Central memory CD8-positive, alpha-beta T cell (primary cell): ENCODE data around the gene ARHGAP15.

Experiments
- ATAC-seq: fragments of 150-1000 bp; cut with Tn5 transposase; replicated peaks from 2 replicates; pipeline ENCODE4 v1.10.0; 2022; ENCODE audit warnings: mild to moderate bottlenecking, moderate FRiP score, moderate number of reproducible peaks; ENCODE audit not compliant: poor library complexity, severe bottlenecking; ENCODE audit errors: extremely low read depth
- DNase-seq, 2 donors: peaks; one replicate each; pipeline ENCODE4 v3.0.0; 2021; ENCODE audit warnings: low spot score in 2 of 2
- H3K27ac Mint-ChIP-seq: one replicate; pipeline ENCODE4 v1.8.0; 2022; ENCODE audit warnings: low read depth, mild to moderate bottlenecking, moderate library complexity, mixed read lengths
- H3K27me3 Mint-ChIP-seq: one replicate; pipeline ENCODE4 v1.8.0; 2022; ENCODE audit warnings: mixed read lengths
- H3K36me3 Mint-ChIP-seq: one replicate; pipeline ENCODE4 v1.8.0; 2022; ENCODE audit warnings: mild to moderate bottlenecking, moderate library complexity, mixed read lengths; ENCODE audit not compliant: insufficient read depth
- H3K4me1 Mint-ChIP-seq: one replicate; pipeline ENCODE4 v1.8.0; 2022; ENCODE audit warnings: mixed read lengths
- H3K4me3 Mint-ChIP-seq: one replicate; pipeline ENCODE4 v1.8.0; 2022; ENCODE audit warnings: mild to moderate bottlenecking, moderate library complexity, mixed read lengths
- H3K9me3 Mint-ChIP-seq: one replicate; pipeline ENCODE4 v1.8.0; 2022; ENCODE audit warnings: mixed read lengths

ARHGAP15 gene

DNA sequence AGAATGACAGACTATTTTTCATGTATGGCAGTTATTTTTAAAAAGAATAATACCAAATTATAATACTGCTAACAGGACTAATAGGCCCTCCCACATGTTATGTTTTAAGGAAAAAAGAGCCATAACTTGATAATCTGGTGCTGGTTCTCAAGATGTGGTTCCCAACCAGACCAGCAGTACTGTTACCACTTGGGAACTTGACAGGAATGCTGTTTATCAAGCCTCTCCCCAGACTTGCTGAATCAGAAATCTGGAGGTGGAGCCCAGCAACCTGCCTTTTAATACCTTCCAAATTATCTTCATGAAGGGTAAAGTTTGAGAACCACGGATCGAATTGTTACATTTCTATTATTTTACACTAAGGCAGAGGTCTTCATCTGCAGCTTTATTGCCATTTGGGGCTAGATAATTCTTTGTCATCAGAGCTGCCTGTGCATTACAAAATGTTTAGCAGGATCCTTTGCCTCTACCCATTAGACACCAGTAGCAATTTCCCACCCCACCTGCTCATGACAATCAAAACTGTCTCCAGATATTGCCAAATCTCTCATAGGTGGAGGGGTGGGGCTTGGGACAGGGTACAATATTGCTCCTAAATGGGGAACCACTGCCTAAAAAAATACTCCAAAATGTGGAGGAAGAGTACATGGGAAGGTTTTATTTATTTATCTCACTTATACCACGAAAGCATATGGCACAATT lies 629.6 kb downstream of the ARHGAP15 start:
- no peak for ATAC-seq
- Mint-ChIP-seq H3K27me3 (no peaks in the 10 kb centered on the region), H3K4me3 (no peak overlapping the region), H3K4me1 (peaks cover 6% of the 10 kb centered on the region), H3K36me3 (peaks cover 8% of the 10 kb centered on the region), H3K9me3 (no peaks in the 10 kb centered on the region), H3K27ac (no peak overlapping the region)
- no peak for DNase-seq

DNA sequence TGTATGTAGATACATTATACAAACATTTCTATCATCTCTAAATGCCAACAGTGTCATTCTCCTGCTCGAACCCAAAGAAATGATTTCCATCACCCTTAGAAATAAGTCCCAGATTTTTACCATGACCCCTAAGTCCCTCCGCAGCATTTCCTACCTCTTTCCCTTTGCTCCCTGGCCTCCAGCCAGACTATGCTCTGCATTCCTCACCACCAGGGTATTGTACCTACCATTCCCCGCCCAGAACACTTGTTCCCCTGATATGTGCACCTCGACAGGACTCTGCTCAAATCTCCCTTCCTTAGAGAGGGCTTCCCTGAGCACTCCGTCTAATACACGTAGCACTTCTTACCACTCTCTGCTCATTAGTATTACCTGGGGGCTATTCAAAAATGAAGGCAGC lies 630.2 kb downstream of the ARHGAP15 start:
- Mint-ChIP-seq H3K27me3 (no peaks in the 10 kb centered on the region), H3K9me3 (no peaks in the 10 kb centered on the region), H3K4me1 (peaks cover 6% of the 10 kb centered on the region), H3K36me3 (peaks cover 8% of the 10 kb centered on the region), H3K4me3 (no peak overlapping the region), H3K27ac (peak overlapping the region; percentile 7)
- ATAC-seq, result no peak
- DNase-seq, result no peak

DNA sequence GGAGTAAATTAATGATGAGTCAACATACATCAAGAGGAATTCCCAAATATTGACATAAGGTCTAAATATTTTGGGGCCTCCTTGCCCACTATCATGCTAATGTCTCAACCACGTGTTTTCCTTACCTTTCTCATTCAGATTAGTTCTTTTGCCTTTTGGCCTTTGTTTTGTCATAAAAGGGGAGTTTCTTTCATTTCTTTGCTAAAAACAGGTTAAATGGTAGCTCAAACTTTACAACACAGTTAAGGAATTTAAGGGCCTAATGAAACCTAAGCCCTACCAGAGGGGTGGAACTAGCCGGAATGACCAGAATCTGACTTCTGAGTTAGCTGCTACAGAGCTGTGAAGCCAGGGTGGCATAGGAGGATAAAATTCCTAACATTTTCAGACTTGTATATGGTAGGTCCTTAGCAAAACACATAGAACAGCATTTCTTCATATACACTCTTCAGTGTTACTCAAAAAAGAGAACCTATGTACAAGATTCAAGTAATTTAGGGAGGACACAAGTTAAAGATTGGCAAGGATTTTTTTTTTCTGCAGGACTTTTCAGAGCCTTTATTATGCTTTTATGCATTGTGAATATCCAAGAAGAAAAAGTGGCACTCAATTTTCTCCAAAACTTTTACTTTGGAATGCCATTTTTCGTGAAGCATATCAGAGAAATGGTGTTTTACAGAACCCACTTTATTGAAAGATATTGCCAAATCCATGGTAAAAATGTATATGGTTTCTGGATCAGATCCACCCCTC lies 633.1 kb downstream of the ARHGAP15 start:
- no peak for DNase-seq

DNA sequence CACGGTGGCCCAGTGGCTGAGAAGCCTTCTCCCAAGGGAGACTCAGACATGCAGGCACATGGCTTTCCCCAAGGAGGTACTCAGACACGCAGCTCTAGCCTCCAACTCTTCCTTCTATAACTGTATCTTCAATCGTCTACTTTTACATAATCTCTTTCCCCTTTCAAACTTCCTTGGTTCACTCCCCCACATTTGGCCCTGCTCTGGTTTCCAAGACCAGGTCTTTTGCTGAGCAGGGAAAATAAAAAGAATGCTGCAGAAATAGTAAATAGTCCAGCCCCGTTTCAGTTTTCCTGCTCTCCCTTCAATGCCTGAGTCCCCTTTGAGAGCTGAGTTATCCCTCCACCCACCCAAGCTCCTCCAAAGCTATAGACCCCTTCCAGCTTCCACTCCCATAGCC lies 635.0 kb downstream of the ARHGAP15 start:
- Mint-ChIP-seq H3K36me3 (peaks cover 20% of the 10 kb centered on the region), H3K27me3 (no peaks in the 10 kb centered on the region), H3K4me1 (peaks cover 7% of the 10 kb centered on the region), H3K4me3 (no peak overlapping the region), H3K9me3 (no peaks in the 10 kb centered on the region), H3K27ac (peak overlapping the region; percentile 3)
- ATAC-seq (no peak), DNase-seq (no peak)

More for the DNA sequence above, 633.1 kb downstream of the ARHGAP15 start:
- Mint-ChIP-seq H3K4me3 (no peak overlapping the region), H3K27ac (no peak overlapping the region), H3K9me3 (no peaks in the 10 kb centered on the region), H3K36me3 (peaks cover 9% of the 10 kb centered on the region), H3K27me3 (no peaks in the 10 kb centered on the region), H3K4me1 (peaks cover 7% of the 10 kb centered on the region)
- ATAC-seq, result no peak

DNA sequence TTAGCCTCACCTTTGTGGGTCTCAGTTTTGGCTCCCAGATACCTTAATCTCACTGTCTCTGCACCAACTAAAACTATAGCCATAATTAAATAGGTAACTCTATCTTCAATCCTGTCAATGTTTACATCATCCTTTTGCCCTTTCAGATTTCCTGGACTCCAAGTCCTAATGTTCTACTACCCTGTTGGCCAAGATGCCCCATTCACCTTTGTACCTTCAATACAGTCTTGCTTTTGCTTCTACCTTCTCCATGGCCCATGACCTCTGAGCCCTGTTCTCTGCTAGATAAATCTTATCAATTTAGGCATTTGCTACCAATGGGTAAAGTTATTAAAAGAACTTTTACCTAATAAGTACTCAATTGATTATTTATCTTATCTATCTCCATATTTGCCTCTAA lies 635.5 kb downstream of the ARHGAP15 start:
- ATAC-seq, result no peak
- Mint-ChIP-seq H3K27ac (peak overlapping the region; percentile 3), H3K36me3 (peaks cover 20% of the 10 kb centered on the region), H3K27me3 (no peaks in the 10 kb centered on the region), H3K4me1 (peaks cover 7% of the 10 kb centered on the region), H3K9me3 (no peaks in the 10 kb centered on the region), H3K4me3 (no peak overlapping the region)
- no peak for DNase-seq

DNA sequence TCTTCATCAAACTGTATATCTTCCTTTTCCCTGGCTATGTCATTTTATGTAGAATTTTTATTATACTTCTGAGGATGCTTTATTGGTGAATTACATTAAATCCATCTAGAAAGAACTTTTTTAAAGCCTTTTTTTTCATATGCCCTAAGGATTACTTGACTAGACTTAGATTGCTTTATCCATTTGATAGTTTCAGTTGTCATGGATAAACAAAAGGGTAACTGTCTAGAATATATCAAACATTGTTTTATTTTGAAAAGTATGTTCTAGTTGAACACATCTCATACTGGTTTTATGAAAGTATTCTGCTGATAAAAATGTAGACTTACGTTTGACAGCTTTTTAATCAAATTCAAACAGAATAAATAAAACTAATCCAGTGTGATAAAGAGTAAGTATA lies 639.8 kb downstream of the ARHGAP15 start:
- Mint-ChIP-seq H3K27ac (no peak overlapping the region), H3K4me1 (peaks cover 7% of the 10 kb centered on the region), H3K4me3 (no peak overlapping the region), H3K9me3 (no peaks in the 10 kb centered on the region), H3K27me3 (no peaks in the 10 kb centered on the region), H3K36me3 (peaks cover 22% of the 10 kb centered on the region)
- ATAC-seq (no peak), DNase-seq (no peak)

DNA sequence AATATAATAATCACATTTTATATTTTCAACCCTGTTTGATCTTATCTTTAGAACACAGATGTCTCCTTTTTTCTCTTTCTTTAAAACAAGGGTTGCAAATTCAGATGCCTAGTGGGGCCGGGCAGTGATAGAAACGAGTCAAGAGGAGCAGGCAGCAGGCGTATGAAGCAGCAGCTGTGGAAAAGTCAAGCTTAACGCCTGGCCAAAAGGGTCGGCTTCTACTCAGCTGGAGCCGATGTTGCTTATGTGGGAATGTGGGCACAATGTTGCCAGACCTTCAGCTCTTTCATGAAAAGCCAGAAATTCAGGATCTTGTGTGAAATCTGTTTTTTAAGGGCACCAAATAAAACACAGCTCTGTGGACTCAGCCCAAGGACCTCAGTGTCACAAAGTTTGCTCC lies 642.7 kb downstream of the ARHGAP15 start:
- H3K27me3 Mint-ChIP-seq, result no peaks in the 10 kb centered on the region
- H3K4me1 Mint-ChIP-seq, result no peaks in the 10 kb centered on the region
- ATAC-seq (no peak), DNase-seq (no peak)
- H3K36me3 Mint-ChIP-seq, result peaks cover 22% of the 10 kb centered on the region
- H3K27ac Mint-ChIP-seq, result no peak overlapping the region
- no peak overlapping the region for H3K4me3 Mint-ChIP-seq
- H3K9me3 Mint-ChIP-seq, result no peaks in the 10 kb centered on the region

DNA sequence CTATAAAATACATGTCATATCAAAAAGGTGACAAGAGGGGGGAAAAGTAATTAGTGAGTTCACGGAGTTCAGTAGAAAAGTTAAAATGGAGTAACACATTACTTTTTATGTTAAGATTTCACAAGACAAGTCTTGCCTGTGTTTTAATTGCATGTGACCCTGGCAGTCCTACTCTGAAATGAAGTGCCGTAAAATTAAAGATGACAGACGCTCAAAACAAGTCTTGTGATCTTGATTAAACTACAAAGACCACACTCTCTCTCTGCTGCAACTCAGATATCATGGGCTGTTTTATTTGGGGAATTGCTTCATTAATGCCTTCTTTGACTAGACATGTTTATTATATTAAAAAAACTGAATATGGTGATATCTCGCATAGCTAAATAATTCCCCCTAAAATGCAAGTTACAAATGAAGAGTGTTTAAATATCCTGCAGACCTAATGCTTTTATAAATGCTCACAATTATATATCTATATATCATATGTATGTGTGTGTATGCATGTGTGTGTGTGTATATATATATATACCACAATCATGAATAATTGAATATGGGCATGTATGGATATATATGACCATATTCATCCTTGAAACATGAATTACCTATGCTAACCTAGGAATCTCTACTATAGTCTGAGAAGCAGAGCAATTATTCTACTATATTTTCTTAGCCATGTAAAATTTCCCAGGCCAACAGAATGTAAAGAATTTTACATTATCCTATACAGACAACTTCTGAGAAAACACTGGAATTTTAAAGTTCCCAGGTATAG lies 647.5 kb downstream of the ARHGAP15 start:
- DNase-seq (no peak), ATAC-seq (no peak)
- no peaks in the 10 kb centered on the region for H3K36me3 Mint-ChIP-seq
- H3K9me3 Mint-ChIP-seq, result no peaks in the 10 kb centered on the region
- no peak overlapping the region for H3K27ac Mint-ChIP-seq
- H3K4me1 Mint-ChIP-seq, result no peaks in the 10 kb centered on the region
- no peaks in the 10 kb centered on the region for H3K27me3 Mint-ChIP-seq
- no peak overlapping the region for H3K4me3 Mint-ChIP-seq

DNA sequence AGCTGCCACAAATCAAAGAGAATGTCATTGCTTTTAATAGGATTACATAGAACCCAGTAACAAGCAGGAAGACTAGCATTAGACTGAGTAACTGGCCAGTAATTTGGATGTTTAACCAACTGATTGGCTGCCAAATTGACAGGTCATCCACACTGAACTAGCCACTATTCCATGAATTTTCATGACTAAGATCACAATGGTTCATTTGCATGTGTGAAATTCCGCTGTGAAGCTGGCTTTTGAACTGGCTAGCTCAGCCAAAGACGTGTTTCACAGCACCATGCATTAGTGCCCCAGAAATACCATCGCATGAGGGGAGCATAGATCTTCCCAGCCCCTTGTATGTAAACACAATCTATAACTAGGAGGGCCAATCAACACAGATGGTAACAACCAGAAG lies 649.8 kb downstream of the ARHGAP15 start:
- Mint-ChIP-seq H3K27me3 (no peaks in the 10 kb centered on the region), H3K36me3 (no peaks in the 10 kb centered on the region), H3K9me3 (no peaks in the 10 kb centered on the region), H3K4me3 (no peak overlapping the region), H3K4me1 (no peaks in the 10 kb centered on the region), H3K27ac (no peak overlapping the region)
- ATAC-seq, result no peak
- no peak for DNase-seq

DNA sequence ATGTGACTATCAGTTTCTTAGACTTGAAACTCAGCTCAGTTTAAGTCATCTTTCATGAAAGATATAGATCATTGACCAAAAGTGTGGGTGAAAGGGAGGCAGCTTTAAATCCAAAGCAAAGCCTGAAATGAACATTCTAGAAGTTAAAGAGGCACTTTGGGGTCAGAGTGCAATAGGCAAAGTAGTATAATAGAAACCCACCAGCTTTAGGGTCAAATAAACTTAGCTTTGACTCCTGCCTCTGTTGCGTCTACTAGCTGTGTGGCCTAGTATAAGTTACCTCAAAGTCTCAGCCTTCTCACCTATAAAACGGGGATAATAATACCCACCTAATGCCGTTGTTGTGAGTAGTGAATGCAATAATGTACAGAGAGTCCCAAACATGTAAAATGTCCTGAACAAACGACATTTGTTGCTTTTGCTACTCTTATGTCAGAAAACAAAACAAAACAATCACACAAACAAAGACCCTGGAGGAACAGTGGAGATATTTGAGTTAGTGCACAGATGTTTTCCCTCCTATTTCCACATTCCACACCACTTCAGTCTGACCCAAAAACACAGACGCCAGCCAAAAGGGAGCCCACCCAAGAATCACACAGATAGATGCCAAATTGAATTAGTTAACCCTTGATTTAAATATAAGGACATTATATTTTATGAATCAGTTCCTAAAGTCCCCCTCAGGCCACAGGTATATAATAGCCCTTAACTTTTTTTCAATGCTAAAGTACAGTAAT lies 657.0 kb downstream of the ARHGAP15 start:
- DNase-seq (no peak), ATAC-seq (no peak)
- Mint-ChIP-seq H3K27ac (no peak overlapping the region), H3K36me3 (peaks cover 1% of the 10 kb centered on the region), H3K4me1 (no peaks in the 10 kb centered on the region), H3K9me3 (no peaks in the 10 kb centered on the region), H3K27me3 (peaks cover 27% of the 10 kb centered on the region), H3K4me3 (no peak overlapping the region)

DNA sequence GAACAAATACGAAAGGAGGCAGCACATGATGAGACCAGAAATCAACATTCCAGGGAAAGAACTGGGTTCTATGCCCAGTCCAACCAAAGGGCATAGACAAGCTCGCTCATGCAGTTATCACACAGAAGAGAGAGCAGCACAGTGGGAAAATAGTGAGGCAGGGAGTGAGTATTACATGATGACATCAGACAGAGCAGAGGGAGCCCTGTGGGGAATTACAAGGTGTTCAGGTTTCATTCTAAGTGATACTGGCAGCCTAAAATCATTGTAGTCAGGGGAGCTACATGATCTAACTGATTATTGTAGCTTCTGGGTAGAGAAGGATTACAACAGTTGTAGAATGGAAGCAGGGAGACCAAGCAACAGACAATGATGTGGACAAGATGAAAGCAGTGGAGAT lies 658.5 kb downstream of the ARHGAP15 start:
- ATAC-seq (no peak), DNase-seq (no peak)
- peaks cover 27% of the 10 kb centered on the region for H3K27me3 Mint-ChIP-seq
- no peak overlapping the region for H3K27ac Mint-ChIP-seq
- H3K4me1 Mint-ChIP-seq, result no peaks in the 10 kb centered on the region
- no peak overlapping the region for H3K4me3 Mint-ChIP-seq
- no peaks in the 10 kb centered on the region for H3K9me3 Mint-ChIP-seq
- peaks cover 1% of the 10 kb centered on the region for H3K36me3 Mint-ChIP-seq

DNA sequence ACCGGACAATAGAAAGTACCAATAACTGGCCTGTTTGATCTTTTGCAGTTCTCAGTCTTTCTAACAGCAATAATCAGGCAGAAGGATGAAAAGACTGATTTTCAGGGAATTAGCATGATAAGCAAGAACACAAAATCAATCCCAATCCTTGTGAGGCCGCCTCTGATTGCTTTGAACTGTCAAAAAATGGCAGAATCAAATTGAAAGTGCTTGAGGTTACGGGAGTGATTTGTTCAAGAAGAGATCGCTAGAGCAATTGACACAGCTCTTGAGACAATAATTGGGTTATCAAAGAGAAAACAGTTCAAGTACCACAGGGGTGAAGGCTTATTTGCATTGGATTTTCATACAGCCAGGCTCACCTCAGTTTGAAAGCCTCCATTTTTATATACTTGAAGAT lies 663.4 kb downstream of the ARHGAP15 start:
- Mint-ChIP-seq H3K9me3 (no peaks in the 10 kb centered on the region), H3K27ac (no peak overlapping the region), H3K4me1 (no peaks in the 10 kb centered on the region), H3K27me3 (peaks cover 23% of the 10 kb centered on the region), H3K36me3 (peaks cover 1% of the 10 kb centered on the region), H3K4me3 (no peak overlapping the region)
- DNase-seq (no peak), ATAC-seq (no peak)
